ENCODE measurements around the gene ZNF70. TPM values are rescaled to one million over a fixed set of nuclear protein-coding genes. Genes with fewer than 3 reads are reported as not detected.

The ZNF70 gene
- total RNA-seq, 1 experiment from 2014 or later: 3.2 TPM

GRCh38 chr22:23689414-23689813 lies 61.5 kb downstream of the ZNF70 start:
- H4K20me1 ChIP-seq (ENCODE audit: insufficient read depth): no peaks in the 10 kb centered on the region
- H3K27ac ChIP-seq (ENCODE audit: low read depth, low read length): no peak overlapping the region
- no peaks in the 10 kb centered on the region for H3K9me3 ChIP-seq (ENCODE audit: control insufficient read depth in 1 of 2, insufficient read depth in 1 of 2, low read depth in 1 of 2, low read length in 2 of 2)
- H3K4me1 ChIP-seq (ENCODE audit: control insufficient read depth in 1 of 2, insufficient read depth in 2 of 2, low read length in 2 of 2): peaks cover 0 to 8% of the 10 kb centered on the region in 2 experiments; a peak in 1 of 4 replicates
- ChIA-PET CTCF (no interaction called here), POLR2A (no interaction called here), RAD21 (ENCODE audit: low non-redundant PET in 1 of 2, low total read pairs in 2 of 2, uncharacterized antibody in 2 of 2, unreplicated experiment in 2 of 2) (no interaction called here)
- H3K79me2 ChIP-seq (ENCODE audit: insufficient read depth, low read length): no peaks in the 10 kb centered on the region
- no peak overlapping the region for H3K9ac ChIP-seq (ENCODE audit: low read length)
- peaks cover 5 to 8% of the 10 kb centered on the region in 2 experiments; a peak in 3 of 4 replicates for H3K36me3 ChIP-seq (ENCODE audit: control insufficient read depth in 1 of 2, insufficient read depth in 2 of 2, low read length in 2 of 2)
- no peaks in the 10 kb centered on the region for H3K27me3 ChIP-seq (ENCODE audit: insufficient read depth, low read length)
- intact Hi-C loops (cut with micrococcal nuclease): no loop called here
- H2AFZ ChIP-seq (ENCODE audit: low read depth, low read length, poor library complexity, severe bottlenecking): no peak overlapping the region
- TF ChIP-seq CBX3 (IDR thresholded peaks at IDR 0.05; ENCODE audit: low read depth) (no peak), ELF1 (IDR thresholded peaks at IDR 0.05; ENCODE audit: borderline replicate concordance, low read depth) (no peak), ATF3 (IDR thresholded peaks at IDR 0.05) (no peak), POLR2AphosphoS5 (IDR thresholded peaks at IDR 0.05; ENCODE audit: low read depth, low read length) (no peak), CEBPB (IDR thresholded peaks at IDR 0.05; ENCODE audit: low read depth) (no peak), FOSL1 (IDR thresholded peaks at IDR 0.05; ENCODE audit: low read depth) (no peak), ZNF274 (IDR thresholded peaks at IDR 0.05; ENCODE audit: low read depth, low read length) (no peak), RAD21 (IDR thresholded peaks at IDR 0.05; ENCODE audit: low read depth) (no peak), EGR1 (IDR thresholded peaks at IDR 0.05; ENCODE audit: low read depth) (no peak), SIN3A (IDR thresholded peaks at IDR 0.05; ENCODE audit: low read depth) (no peak), EZH2phosphoT487 (IDR thresholded peaks at IDR 0.05; ENCODE audit: borderline replicate concordance) (no peak), YY1 (IDR thresholded peaks at IDR 0.05; ENCODE audit: extremely low read depth, insufficient replicate concordance, low read depth, low read length) (no peak), EZH2 (IDR thresholded peaks at IDR 0.05) (no peak)
- TF ChIP-seq, protein P1, sequence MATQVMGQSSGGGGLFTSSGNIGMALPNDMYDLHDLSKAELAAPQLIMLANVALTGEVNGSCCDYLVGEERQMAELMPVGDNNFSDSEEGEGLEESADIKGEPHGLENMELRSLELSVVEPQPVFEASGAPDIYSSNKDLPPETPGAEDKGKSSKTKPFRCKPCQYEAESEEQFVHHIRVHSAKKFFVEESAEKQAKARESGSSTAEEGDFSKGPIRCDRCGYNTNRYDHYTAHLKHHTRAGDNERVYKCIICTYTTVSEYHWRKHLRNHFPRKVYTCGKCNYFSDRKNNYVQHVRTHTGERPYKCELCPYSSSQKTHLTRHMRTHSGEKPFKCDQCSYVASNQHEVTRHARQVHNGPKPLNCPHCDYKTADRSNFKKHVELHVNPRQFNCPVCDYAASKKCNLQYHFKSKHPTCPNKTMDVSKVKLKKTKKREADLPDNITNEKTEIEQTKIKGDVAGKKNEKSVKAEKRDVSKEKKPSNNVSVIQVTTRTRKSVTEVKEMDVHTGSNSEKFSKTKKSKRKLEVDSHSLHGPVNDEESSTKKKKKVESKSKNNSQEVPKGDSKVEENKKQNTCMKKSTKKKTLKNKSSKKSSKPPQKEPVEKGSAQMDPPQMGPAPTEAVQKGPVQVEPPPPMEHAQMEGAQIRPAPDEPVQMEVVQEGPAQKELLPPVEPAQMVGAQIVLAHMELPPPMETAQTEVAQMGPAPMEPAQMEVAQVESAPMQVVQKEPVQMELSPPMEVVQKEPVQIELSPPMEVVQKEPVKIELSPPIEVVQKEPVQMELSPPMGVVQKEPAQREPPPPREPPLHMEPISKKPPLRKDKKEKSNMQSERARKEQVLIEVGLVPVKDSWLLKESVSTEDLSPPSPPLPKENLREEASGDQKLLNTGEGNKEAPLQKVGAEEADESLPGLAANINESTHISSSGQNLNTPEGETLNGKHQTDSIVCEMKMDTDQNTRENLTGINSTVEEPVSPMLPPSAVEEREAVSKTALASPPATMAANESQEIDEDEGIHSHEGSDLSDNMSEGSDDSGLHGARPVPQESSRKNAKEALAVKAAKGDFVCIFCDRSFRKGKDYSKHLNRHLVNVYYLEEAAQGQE (IDR thresholded peaks at IDR 0.05; ENCODE audit: low read depth): no peak
- TF ChIP-seq, protein P2, sequence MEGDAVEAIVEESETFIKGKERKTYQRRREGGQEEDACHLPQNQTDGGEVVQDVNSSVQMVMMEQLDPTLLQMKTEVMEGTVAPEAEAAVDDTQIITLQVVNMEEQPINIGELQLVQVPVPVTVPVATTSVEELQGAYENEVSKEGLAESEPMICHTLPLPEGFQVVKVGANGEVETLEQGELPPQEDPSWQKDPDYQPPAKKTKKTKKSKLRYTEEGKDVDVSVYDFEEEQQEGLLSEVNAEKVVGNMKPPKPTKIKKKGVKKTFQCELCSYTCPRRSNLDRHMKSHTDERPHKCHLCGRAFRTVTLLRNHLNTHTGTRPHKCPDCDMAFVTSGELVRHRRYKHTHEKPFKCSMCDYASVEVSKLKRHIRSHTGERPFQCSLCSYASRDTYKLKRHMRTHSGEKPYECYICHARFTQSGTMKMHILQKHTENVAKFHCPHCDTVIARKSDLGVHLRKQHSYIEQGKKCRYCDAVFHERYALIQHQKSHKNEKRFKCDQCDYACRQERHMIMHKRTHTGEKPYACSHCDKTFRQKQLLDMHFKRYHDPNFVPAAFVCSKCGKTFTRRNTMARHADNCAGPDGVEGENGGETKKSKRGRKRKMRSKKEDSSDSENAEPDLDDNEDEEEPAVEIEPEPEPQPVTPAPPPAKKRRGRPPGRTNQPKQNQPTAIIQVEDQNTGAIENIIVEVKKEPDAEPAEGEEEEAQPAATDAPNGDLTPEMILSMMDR (IDR thresholded peaks at IDR 0.05 in 2 of 3, conservative IDR thresholded peaks at IDR 0.05 in 1 of 3; ENCODE audit: borderline replicate concordance in 1 of 3, insufficient read depth in 1 of 3, low read depth in 2 of 3, low read length in 2 of 3): no peak
- TF ChIP-seq, protein P3, sequence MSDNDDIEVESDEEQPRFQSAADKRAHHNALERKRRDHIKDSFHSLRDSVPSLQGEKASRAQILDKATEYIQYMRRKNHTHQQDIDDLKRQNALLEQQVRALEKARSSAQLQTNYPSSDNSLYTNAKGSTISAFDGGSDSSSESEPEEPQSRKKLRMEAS (IDR thresholded peaks at IDR 0.05): no peak
- no TSS peak for BruUV-seq (replicated peaks)
- ATAC-seq (no peak), DNase-seq (ENCODE audit: low read depth, low spot score) (no peak)
- H3K9me2 ChIP-seq (ENCODE audit: insufficient read depth): no peaks in the 10 kb centered on the region
- H3K4me3 ChIP-seq (replicated peaks in 1 of 2; ENCODE audit: low read depth in 1 of 2, low read length in 2 of 2): no peak overlapping the region
- H3K4me2 ChIP-seq (ENCODE audit: low read length): no peak overlapping the region
